Left ventricle myocardium inferior (tissue), 1 donor: ENCODE data around the gene OR1D5. TPM values are rescaled to one million over a fixed set of nuclear protein-coding genes. Genes with fewer than 3 reads are reported as not detected.
A peak's percentile ranks its signal among the peaks of the same experiment; 100 is the strongest.
"Not testable (repeated sequence)": the region's sequence is repeated elsewhere in the genome, so short reads cannot be mapped to it uniquely, and the experiment has no call there.

ENCODE experiments used
- DNase-seq: peaks from one replicate; pipeline ENCODE4 v3.0.0-alpha.2; 2020
- H3K27ac ChIP-seq: fragments of 200-600 bp; replicated peaks from 2 replicates; pipeline ENCODE4 v1.8.0; 2021
- H3K27me3 ChIP-seq: fragments of 200-600 bp; 2 replicates; pipeline ENCODE4 v1.8.0; 2021; ENCODE audit warnings: low read depth
- H3K36me3 ChIP-seq: fragments of 200-600 bp; 2 replicates; pipeline ENCODE4 v1.8.0; 2021
- H3K4me1 ChIP-seq: fragments of 200-600 bp; 2 replicates; pipeline ENCODE4 v1.8.0; 2021
- H3K4me3 ChIP-seq: fragments of 200-600 bp; 2 replicates; pipeline ENCODE4 v1.8.0; 2021; ENCODE audit warnings: mild to moderate bottlenecking, moderate library complexity
- H3K9me3 ChIP-seq: fragments of 200-600 bp; replicated peaks from 2 replicates; pipeline ENCODE4 v1.8.0; 2021
- CTCF ChIP-seq: fragments of 200-600 bp; IDR thresholded peaks from 2 replicates; pipeline ENCODE4 v1.8.0; 2021; ENCODE audit warnings: antibody characterized with exemption, mild to moderate bottlenecking, borderline replicate concordance
- intact Hi-C: fragments of 100-400 bp; cut with micrococcal nuclease; formaldehyde crosslinking; loops from one replicate; pipeline ENCODE4 v1.11.0; 2022
- long read RNA-seq: library from polyadenylated mRNA; unstranded; transcript quantifications from one replicate; pipeline ENCODE4 v2.0.0, GENCODE V29; 2021
- total RNA-seq: library from RNA; stranded (reverse); fragmentation: NEBNext Ultra II Directional; extraction: Animal tissue kit (Norgen Biotek cat#: 25700); gene quantifications from one replicate; pipeline ENCODE4 v1.2.1, GENCODE V29; 2021
- donor health status: DM: no; HTN: yes; CAD: no; lungs with severe emphysema.

Gene OR1D5
- not detected for total RNA-seq
- long read RNA-seq: 0 reads

- H3K27me3 ChIP-seq, intact Hi-C loops, H3K4me3 ChIP-seq, DNase-seq, H3K9me3 ChIP-seq, H3K27ac ChIP-seq, H3K4me1 ChIP-seq, H3K36me3 ChIP-seq: not testable (repeated sequence)
These were observed at the start of gene OR1D5 for GRCh38 chr17:3063507-3063906. OR1D5 (minus strand) TSS chr17:3063607; CDS start chr17:3063607, 0 bp downstream.

GRCh38 chr17:3104322-3104721, 40.9 kb upstream of the OR1D5 start, which contains the start of gene OR1D2:
OR1D2 (minus strand) TSS chr17:3104422; CDS start chr17:3092996, 11,426 bp downstream.
- H3K27ac ChIP-seq: no peak within 1 kb of the TSS
- H3K36me3 ChIP-seq: no peaks in the 10 kb centered on the region
- peaks cover 4% of the 10 kb centered on the region for H3K27me3 ChIP-seq
- no peaks in the 10 kb centered on the region for H3K4me1 ChIP-seq
- intact Hi-C loops: no loop called here
- DNase-seq: no peak
- H3K9me3 ChIP-seq: peaks cover 39% of the 10 kb centered on the region
- H3K4me3 ChIP-seq: no peak within 1 kb of the TSS
- no peak for TF ChIP-seq CTCF

GRCh38 chr17:3073850-3074249, 10.4 kb upstream of the OR1D5 start:
- peak; percentile 46 for TF ChIP-seq CTCF
- H3K36me3 ChIP-seq, H3K4me1 ChIP-seq, DNase-seq, H3K27ac ChIP-seq, H3K4me3 ChIP-seq, H3K27me3 ChIP-seq, intact Hi-C loops: not testable (repeated sequence)
- H3K9me3 ChIP-seq: peaks cover 13% of the 10 kb centered on the region

- H3K27me3 ChIP-seq, H3K36me3 ChIP-seq, DNase-seq, H3K4me1 ChIP-seq, intact Hi-C loops, H3K27ac ChIP-seq, H3K4me3 ChIP-seq, H3K9me3 ChIP-seq: not testable (repeated sequence)
These were observed 1.8 kb upstream of the OR1D5 start for GRCh38 chr17:3065192-3065591.

GRCh38 chr17:3062824-3063377, 506 bp downstream of the OR1D5 start:
- H3K4me3 ChIP-seq, intact Hi-C loops, H3K27me3 ChIP-seq, H3K4me1 ChIP-seq, H3K9me3 ChIP-seq, DNase-seq, H3K36me3 ChIP-seq, H3K27ac ChIP-seq: not testable (repeated sequence)

GRCh38 chr17:3054868-3055267, 8.5 kb downstream of the OR1D5 start:
- intact Hi-C loops, H3K36me3 ChIP-seq, H3K9me3 ChIP-seq, H3K4me1 ChIP-seq, H3K27ac ChIP-seq, DNase-seq, H3K27me3 ChIP-seq, H3K4me3 ChIP-seq: not testable (repeated sequence)

GRCh38 chr17:3049705-3050295, 13.6 kb downstream of the OR1D5 start:
- no peak for DNase-seq
- Histone ChIP-seq H3K4me3 (peak overlapping the region; percentile 80), H3K9me3 (no peaks in the 10 kb centered on the region), H3K27me3 (no peaks in the 10 kb centered on the region), H3K4me1 (peaks cover 16% of the 10 kb centered on the region), H3K36me3 (no peaks in the 10 kb centered on the region), H3K27ac (no peak overlapping the region)
- no peak for TF ChIP-seq CTCF
- intact Hi-C loops: no loop called here
